NCI-H128 (cell line): ENCODE measurements around the gene EDNRA.

Experiments used
- DNase-seq: peaks from one replicate; lab custom pipeline; 2025; ENCODE audit not compliant: unreplicated experiment; lab: John Stamatoyannopoulos, UW

EDNRA gene

GRCh38 chr4:147586637-147587036, 105.7 kb downstream of the EDNRA start:
- DNase-seq: no peak

GRCh38 chr4:147587041-147587440, 106.1 kb downstream of the EDNRA start:
- DNase-seq: no peak

DNA sequence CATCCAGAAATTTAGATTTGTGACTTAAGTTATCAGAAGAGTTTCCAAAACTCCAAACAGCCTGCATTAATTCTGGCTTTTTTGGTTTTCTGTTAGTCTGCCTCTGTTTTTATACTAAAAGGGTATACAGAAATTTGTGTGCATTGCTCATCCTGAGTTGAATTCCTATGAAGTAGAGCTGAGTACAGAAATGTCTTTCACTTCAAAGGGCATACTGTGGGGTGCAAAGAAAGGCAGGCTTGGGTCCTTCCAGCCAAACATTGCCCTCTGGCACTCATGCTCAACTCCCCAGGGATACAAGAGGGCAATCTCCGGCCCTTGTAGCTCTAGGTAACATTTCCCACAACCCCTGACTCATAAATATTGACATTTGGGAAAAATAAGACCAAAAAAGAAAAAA, 108.7 kb downstream of the EDNRA start:
- DNase-seq: no peak

DNA sequence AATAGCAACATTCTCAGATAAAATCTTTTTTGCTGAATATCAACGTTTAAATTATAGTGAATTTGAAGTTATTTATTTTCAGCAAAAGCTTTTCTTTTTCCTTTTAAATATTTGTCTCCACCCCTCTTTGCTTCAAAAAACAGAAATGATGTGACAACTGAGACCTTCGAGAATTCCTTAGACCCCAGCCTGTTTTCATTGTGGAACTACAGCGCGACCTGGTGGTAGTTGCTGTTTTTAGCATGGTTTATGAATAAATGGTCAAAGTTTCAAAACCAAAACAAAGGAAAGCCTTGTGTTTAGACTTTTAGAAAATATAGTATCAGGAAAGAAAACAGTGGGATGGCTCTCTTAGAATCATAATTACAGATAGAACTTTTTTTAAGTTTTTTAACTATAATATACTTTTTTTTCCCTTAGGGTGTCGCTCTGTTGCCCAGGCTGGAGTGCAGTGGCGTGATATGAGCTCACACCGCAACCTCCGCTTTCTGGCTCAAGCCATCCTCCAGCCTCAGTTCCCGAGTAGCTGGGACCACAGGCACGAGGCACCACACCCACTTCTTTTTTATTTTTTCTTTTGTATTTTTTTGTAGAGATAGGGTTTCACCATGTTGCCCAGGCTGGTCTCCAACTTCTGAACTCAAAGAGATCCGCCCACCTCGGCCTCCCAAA, 109.5 kb downstream of the EDNRA start:
- no peak for DNase-seq

DNA sequence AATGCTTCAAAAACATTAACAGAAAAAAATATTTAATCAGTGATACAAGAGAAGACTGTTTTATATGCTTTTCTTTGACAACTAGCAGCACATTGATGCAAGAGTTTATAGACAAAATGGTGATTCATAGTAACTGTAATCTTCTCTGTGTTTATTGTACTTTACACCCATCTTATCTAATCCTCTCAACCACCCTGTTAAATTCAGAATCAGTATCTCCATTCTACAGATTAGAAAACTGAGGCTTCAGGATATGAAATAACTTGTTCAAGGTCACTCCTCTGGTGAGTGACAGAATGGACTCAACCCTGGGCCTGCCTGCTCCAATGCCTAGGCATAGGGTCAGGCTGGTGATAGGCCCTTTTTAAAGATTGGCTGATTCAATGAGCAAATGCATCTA, 110.2 kb downstream of the EDNRA start:
- DNase-seq: no peak

DNA sequence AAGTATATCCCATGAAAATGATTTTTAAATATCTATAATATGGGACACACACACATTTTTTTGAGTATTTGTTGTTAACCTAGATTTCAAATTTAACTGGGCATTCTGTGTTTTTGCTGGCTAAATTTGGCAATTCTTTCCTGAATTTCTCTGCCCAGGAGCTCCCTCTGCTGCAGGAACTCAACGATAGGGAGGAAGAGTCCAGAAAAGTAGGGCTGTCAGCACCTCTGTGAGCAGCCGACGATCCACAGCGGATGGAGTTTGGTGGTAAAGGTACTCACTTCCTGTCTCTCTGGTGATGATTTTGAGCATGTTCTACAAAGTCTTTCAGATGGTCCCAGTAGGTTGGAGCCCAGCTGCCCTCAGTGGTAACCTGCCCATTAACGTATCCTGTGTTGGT, 113.2 kb downstream of the EDNRA start:
- no peak for DNase-seq
